ENCODE results near the gene CES4A. TPM values are rescaled to one million over a fixed set of nuclear protein-coding genes. Genes with fewer than 3 reads are reported as not detected.

The CES4A gene
- total and polyA plus RNA-seq, 2 of the 13 experiments (the other 11 are each of a cell fraction or from before 2014, with no cell fraction given) = 0.09 to 0.17 TPM

- H3K4me2 ChIP-seq (ENCODE audit: low read depth, low read length) = no peak overlapping the region
- no peak overlapping the region for H2AFZ ChIP-seq (ENCODE audit: low read length)
- FAIRE-seq (no peak), DNase-seq (ENCODE audit: low spot score) (peak; percentile 29), ATAC-seq (no peak)
- no peak overlapping the region for H3K27ac ChIP-seq (ENCODE audit: extremely low read length, insufficient read depth, low read length)
- in situ Hi-C loops (cut with HindIII; ENCODE audit: extremely low pct_ligation_motif_present, low pct_unique_long_range_greater_than_20kb) (no loop called here), intact Hi-C loops (cut with micrococcal nuclease; ENCODE audit: unreplicated experiment) (no loop called here)
- H3K9ac ChIP-seq (ENCODE audit: insufficient read depth, low read depth, low read length) = no peak overlapping the region
- H3K79me2 ChIP-seq (ENCODE audit: insufficient read depth, low read length) = peaks cover 52% of the 10 kb centered on the region
- no peaks in the 10 kb centered on the region for H3K9me3 ChIP-seq (ENCODE audit: low read length)
- ChIA-PET POLR2A (no interaction called here), CTCF (ENCODE audit: low intra/inter-chr PET ratio, low total read pairs) (no interaction called here)
- no peak overlapping the region for H3K4me3 ChIP-seq (replicated peaks in 1 of 3; ENCODE audit: insufficient read depth in 1 of 3, low read depth in 2 of 3, low read length in 3 of 3)
- no peaks in the 10 kb centered on the region; a peak in 1 of 5 replicates for H3K27me3 ChIP-seq (ENCODE audit: control insufficient read depth in 1 of 2, insufficient read depth in 2 of 2, low read length in 2 of 2)
- TF ChIP-seq, protein P1, sequence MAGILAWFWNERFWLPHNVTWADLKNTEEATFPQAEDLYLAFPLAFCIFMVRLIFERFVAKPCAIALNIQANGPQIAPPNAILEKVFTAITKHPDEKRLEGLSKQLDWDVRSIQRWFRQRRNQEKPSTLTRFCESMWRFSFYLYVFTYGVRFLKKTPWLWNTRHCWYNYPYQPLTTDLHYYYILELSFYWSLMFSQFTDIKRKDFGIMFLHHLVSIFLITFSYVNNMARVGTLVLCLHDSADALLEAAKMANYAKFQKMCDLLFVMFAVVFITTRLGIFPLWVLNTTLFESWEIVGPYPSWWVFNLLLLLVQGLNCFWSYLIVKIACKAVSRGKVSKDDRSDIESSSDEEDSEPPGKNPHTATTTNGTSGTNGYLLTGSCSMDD (CRISPR knock-in tag; IDR thresholded peaks at IDR 0.05) = no peak
- no peak for TF ChIP-seq TFE3 (CRISPR knock-in tag; IDR thresholded peaks at IDR 0.05)
- TF ChIP-seq FOSL2 (CRISPR knock-in tag; IDR thresholded peaks at IDR 0.05) = 0 out of 2 replicates have a peak, but pooled peaks have one; percentile 11
- TF ChIP-seq ARID2 (CRISPR knock-in tag; IDR thresholded peaks at IDR 0.05; ENCODE audit: borderline replicate concordance) = no peak
- no peak for TF ChIP-seq ZNF280B (CRISPR knock-in tag; IDR thresholded peaks at IDR 0.05; ENCODE audit: borderline replicate concordance)
- TF ChIP-seq NCOA5 (CRISPR knock-in tag; IDR thresholded peaks at IDR 0.05) = no peak
- H4K20me1 ChIP-seq (ENCODE audit: insufficient read depth, low read length) = no peaks in the 10 kb centered on the region; the same call in 1 of the 2 replicates
- WGBS (ENCODE audit: low lambda C conversion rate) = 99% methylated on average over 4 of the region's 4 CpGs
- peaks cover under 1 to 5% of the 10 kb centered on the region in 2 experiments; a peak in 4 of 5 replicates for H3K36me3 ChIP-seq (replicated peaks in 1 of 2; ENCODE audit: control insufficient read depth in 1 of 2, insufficient read depth in 2 of 2, low read length in 2 of 2)
- peaks cover 17% of the 10 kb centered on the region for H3K4me1 ChIP-seq (ENCODE audit: insufficient read depth, low read length)
- no TSS peak for BruUV-seq (replicated peaks)
Measured at GRCh38 chr16:67055712-67056487, 67.5 kb downstream of the CES4A start.

Small RNA genes within 50 kb of the gene (small RNA-seq; reads per million reads assigned to genes)
- 0 reads per million in 3 experiments for gene RN7SL543P (ENCODE audit: insufficient read depth in 2 of 3, insufficient read length in 3 of 3, low read depth in 2 of 3, low replicate concordance in 1 of 3)

Other genes starting within 250 kb of the CES4A start
- gene DYNC1LI2, start 237.0 kb upstream of the CES4A start, total RNA-seq (2016; rRNA removed; fragmentation: Illumina TruSeq; extraction: Trizol) = 107 and 135 TPM in 2 replicates
- 65.5 and 67.7 TPM in 2 replicates for gene DYNC1LI2, start 237.0 kb upstream of the CES4A start, polyA plus RNA-seq (2011; rRNA removed)
- not detected in 2 replicates for gene TERB1, start 187.0 kb upstream of the CES4A start, total RNA-seq (2016; rRNA removed; fragmentation: Illumina TruSeq; extraction: Trizol)
- gene TERB1, start 187.0 kb upstream of the CES4A start, polyA plus RNA-seq (2011; rRNA removed) = not detected in 2 replicates
- 206 and 279 TPM in 2 replicates for gene NAE1, start 157.6 kb upstream of the CES4A start, total RNA-seq (2016; rRNA removed; fragmentation: Illumina TruSeq; extraction: Trizol)
- gene NAE1, start 157.6 kb upstream of the CES4A start, polyA plus RNA-seq (2011; rRNA removed) = 68.2 and 95.7 TPM in 2 replicates
- not detected in 2 replicates for gene CA7, start 144.2 kb upstream of the CES4A start, total RNA-seq (2016; rRNA removed; fragmentation: Illumina TruSeq; extraction: Trizol)
- gene CA7, start 144.2 kb upstream of the CES4A start, polyA plus RNA-seq (2011; rRNA removed) = not detected in 2 replicates
- gene PDP2, start 108.1 kb upstream of the CES4A start, total RNA-seq (2016; rRNA removed; fragmentation: Illumina TruSeq; extraction: Trizol) = 15.8 and 38.2 TPM in 2 replicates
- gene PDP2, start 108.1 kb upstream of the CES4A start, polyA plus RNA-seq (2011; rRNA removed) = 12.2 and 12.8 TPM in 2 replicates
- 3.2 and 3.9 TPM in 2 replicates for gene CDH16, start 69.7 kb upstream of the CES4A start, total RNA-seq (2016; rRNA removed; fragmentation: Illumina TruSeq; extraction: Trizol)
- gene CDH16, start 69.7 kb upstream of the CES4A start, polyA plus RNA-seq (2011; rRNA removed) = 2.7 and 5.3 TPM in 2 replicates
- gene RRAD, start 63.1 kb upstream of the CES4A start, total RNA-seq (2016; rRNA removed; fragmentation: Illumina TruSeq; extraction: Trizol) = 0.80 and 1.0 TPM in 2 replicates
- gene RRAD, start 63.1 kb upstream of the CES4A start, polyA plus RNA-seq (2011; rRNA removed) = 1.1 TPM in 2 replicates
- 157 and 174 TPM in 2 replicates for gene CIAO2B, start 54.2 kb upstream of the CES4A start, total RNA-seq (2016; rRNA removed; fragmentation: Illumina TruSeq; extraction: Trizol)
- 293 and 323 TPM in 2 replicates for gene CIAO2B, start 54.2 kb upstream of the CES4A start, polyA plus RNA-seq (2011; rRNA removed)
- gene CES2, start 53.1 kb upstream of the CES4A start, total RNA-seq (2016; rRNA removed; fragmentation: Illumina TruSeq; extraction: Trizol) = 35.1 and 63.8 TPM in 2 replicates
- gene CES2, start 53.1 kb upstream of the CES4A start, polyA plus RNA-seq (2011; rRNA removed) = 50.6 and 69.7 TPM in 2 replicates
- gene CES3, start 27.3 kb upstream of the CES4A start, total RNA-seq (2016; rRNA removed; fragmentation: Illumina TruSeq; extraction: Trizol) = 2.3 and 6.6 TPM in 2 replicates
- 17.4 and 18.1 TPM in 2 replicates for gene CES3, start 27.3 kb upstream of the CES4A start, polyA plus RNA-seq (2011; rRNA removed)
- 70.8 and 76.0 TPM in 2 replicates for gene CBFB, start 40.6 kb downstream of the CES4A start, total RNA-seq (2016; rRNA removed; fragmentation: Illumina TruSeq; extraction: Trizol)
- 15.4 and 22.1 TPM in 2 replicates for gene CBFB, start 40.6 kb downstream of the CES4A start, polyA plus RNA-seq (2011; rRNA removed)
- gene PHAF1, start 121.4 kb downstream of the CES4A start, total RNA-seq (2016; rRNA removed; fragmentation: Illumina TruSeq; extraction: Trizol) = 48.3 and 53.6 TPM in 2 replicates
- 174 and 184 TPM in 2 replicates for gene PHAF1, start 121.4 kb downstream of the CES4A start, polyA plus RNA-seq (2011; rRNA removed)
- gene B3GNT9, start 162.4 kb downstream of the CES4A start, total RNA-seq (2016; rRNA removed; fragmentation: Illumina TruSeq; extraction: Trizol) = 1.5 and 3.1 TPM in 2 replicates
- gene B3GNT9, start 162.4 kb downstream of the CES4A start, polyA plus RNA-seq (2011; rRNA removed) = 1.2 and 1.5 TPM in 2 replicates
- 6.2 and 7.8 TPM in 2 replicates for gene TRADD, start 171.3 kb downstream of the CES4A start, total RNA-seq (2016; rRNA removed; fragmentation: Illumina TruSeq; extraction: Trizol)
- 8.2 and 10.3 TPM in 2 replicates for gene TRADD, start 171.3 kb downstream of the CES4A start, polyA plus RNA-seq (2011; rRNA removed)
- gene FBXL8, start 171.4 kb downstream of the CES4A start, total RNA-seq (2016; rRNA removed; fragmentation: Illumina TruSeq; extraction: Trizol) = 1.5 and 3.9 TPM in 2 replicates
- gene FBXL8, start 171.4 kb downstream of the CES4A start, polyA plus RNA-seq (2011; rRNA removed) = 9.3 and 10.9 TPM in 2 replicates
- gene HSF4, start 176.2 kb downstream of the CES4A start, total RNA-seq (2016; rRNA removed; fragmentation: Illumina TruSeq; extraction: Trizol) = 0.41 and 3.5 TPM in 2 replicates
- 16.9 and 17.9 TPM in 2 replicates for gene HSF4, start 176.2 kb downstream of the CES4A start, polyA plus RNA-seq (2011; rRNA removed)
- gene NOL3, start 181.9 kb downstream of the CES4A start, total RNA-seq (2016; rRNA removed; fragmentation: Illumina TruSeq; extraction: Trizol) = 3.1 and 5.7 TPM in 2 replicates
- 20.5 and 23.3 TPM in 2 replicates for gene NOL3, start 181.9 kb downstream of the CES4A start, polyA plus RNA-seq (2011; rRNA removed)
- gene MATCAP1, start 195.4 kb downstream of the CES4A start, total RNA-seq (2016; rRNA removed; fragmentation: Illumina TruSeq; extraction: Trizol) = 4.4 and 11.2 TPM in 2 replicates
- gene MATCAP1, start 195.4 kb downstream of the CES4A start, polyA plus RNA-seq (2011; rRNA removed) = 24.5 and 27.2 TPM in 2 replicates
- not detected in 2 replicates for gene EXOC3L1, start 201.5 kb downstream of the CES4A start, total RNA-seq (2016; rRNA removed; fragmentation: Illumina TruSeq; extraction: Trizol)
- 0.10 and 0.12 TPM in 2 replicates for gene EXOC3L1, start 201.5 kb downstream of the CES4A start, polyA plus RNA-seq (2011; rRNA removed)
- gene E2F4, start 203.6 kb downstream of the CES4A start, total RNA-seq (2016; rRNA removed; fragmentation: Illumina TruSeq; extraction: Trizol) = 73.7 and 84.8 TPM in 2 replicates
- gene E2F4, start 203.6 kb downstream of the CES4A start, polyA plus RNA-seq (2011; rRNA removed) = 91.2 and 106 TPM in 2 replicates
- gene ELMO3, start 210.5 kb downstream of the CES4A start, total RNA-seq (2016; rRNA removed; fragmentation: Illumina TruSeq; extraction: Trizol) = 0.58 and 2.6 TPM in 2 replicates
- gene ELMO3, start 210.5 kb downstream of the CES4A start, polyA plus RNA-seq (2011; rRNA removed) = 4.0 and 5.7 TPM in 2 replicates
- gene TMEM208, start 238.5 kb downstream of the CES4A start, total RNA-seq (2016; rRNA removed; fragmentation: Illumina TruSeq; extraction: Trizol) = 50.6 and 72.9 TPM in 2 replicates
- gene TMEM208, start 238.5 kb downstream of the CES4A start, polyA plus RNA-seq (2011; rRNA removed) = 58.8 and 66.9 TPM in 2 replicates